Endothelial cell (in vitro differentiated cells): Measurements from ENCODE around the gene TMSB15C. TPM values are rescaled to one million over a fixed set of nuclear protein-coding genes. Genes with fewer than 3 reads are reported as not detected.
"Not testable (repeated sequence)": the region's sequence is repeated elsewhere in the genome, so short reads cannot be mapped to it uniquely, and the experiment has no call there.

ENCODE experiments used
- DNase-seq: peaks from one replicate; pipeline ENCODE4 v3.0.0; 2021; ENCODE audit warnings: low spot score
- H3K27ac Mint-ChIP-seq: one replicate; pipeline ENCODE4 v1.8.0; 2021; ENCODE audit warnings: mixed read lengths, inconsistent platforms; ENCODE audit not compliant: unreplicated experiment
- H3K27me3 Mint-ChIP-seq: one replicate; pipeline ENCODE4 v1.8.0; 2021; ENCODE audit warnings: mild to moderate bottlenecking, moderate library complexity, mixed read lengths, inconsistent platforms; ENCODE audit not compliant: unreplicated experiment
- H3K36me3 Mint-ChIP-seq: one replicate; pipeline ENCODE4 v1.8.0; 2021; ENCODE audit warnings: mild to moderate bottlenecking, low read depth, mixed read lengths, inconsistent platforms; ENCODE audit not compliant: unreplicated experiment
- H3K4me1 Mint-ChIP-seq: one replicate; pipeline ENCODE4 v1.8.0; 2021; ENCODE audit warnings: mild to moderate bottlenecking, mixed read lengths, inconsistent platforms; ENCODE audit not compliant: unreplicated experiment
- H3K4me3 Mint-ChIP-seq: one replicate; pipeline ENCODE4 v1.8.0; 2021; ENCODE audit warnings: mild to moderate bottlenecking, mixed read lengths, inconsistent platforms; ENCODE audit not compliant: unreplicated experiment
- H3K9me3 Mint-ChIP-seq: one replicate; pipeline ENCODE4 v1.8.0; 2021; ENCODE audit warnings: mixed read lengths, inconsistent platforms; ENCODE audit not compliant: unreplicated experiment
- total RNA-seq: library from RNA; stranded (reverse); fragmentation: NEBNext Ultra II Directional; extraction: Animal tissue kit (Norgen Biotek cat#: 25700); gene quantifications from one replicate; pipeline ENCODE4 v1.2.1, GENCODE V29; 2021; ENCODE audit not compliant: unreplicated experiment
- TF ChIP-seq, protein P1 (sequence below): fragments of 200-600 bp; sonication (generic); IDR thresholded peaks from one replicate; pipeline ENCODE4 v1.5.0; 2021; ENCODE audit warnings: antibody characterized with exemption; ENCODE audit not compliant: unreplicated experiment

Gene TMSB15C
- total RNA-seq, 1 donor from 2014 or later = 8.6 TPM

DNA sequence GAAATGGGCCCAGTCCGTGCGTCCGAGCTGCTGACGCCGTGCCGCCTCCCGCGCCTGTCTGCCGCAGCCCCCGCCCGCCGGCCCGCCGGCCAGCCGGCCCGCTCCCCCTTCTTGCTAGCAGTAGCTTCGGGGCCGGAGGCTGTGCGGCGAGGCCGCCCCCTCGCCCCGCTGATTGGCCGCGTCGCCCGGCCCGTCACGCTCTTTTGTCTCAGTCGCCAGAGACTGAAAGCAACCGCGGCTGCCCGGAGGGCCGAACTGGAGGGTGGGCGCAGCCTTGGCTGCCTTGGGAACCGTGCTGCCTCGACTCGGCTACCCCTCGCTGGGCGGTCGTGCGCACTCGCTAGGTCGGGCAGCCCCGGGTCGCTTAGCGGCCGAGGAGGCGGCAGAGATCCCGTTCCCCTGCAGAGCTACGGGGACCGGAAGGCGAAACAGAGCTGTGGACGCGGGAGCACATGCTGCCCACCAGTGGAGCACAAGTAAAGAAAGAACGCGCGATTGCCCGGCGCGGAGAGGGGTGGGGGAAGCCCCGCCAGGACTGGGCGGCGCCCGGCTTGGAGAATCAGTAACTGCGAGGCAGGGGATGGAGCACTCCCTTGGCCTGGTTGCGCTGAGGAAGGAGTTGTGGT, 36.4 kb upstream of the TMSB15C start, which contains the start of gene ZCCHC18:
ZCCHC18 (plus strand) TSS at position 198 of the 626 bp plus-strand sequence. CDS start 1,589 bp downstream, outside the sequence.
- Mint-ChIP-seq H3K4me1 (peaks cover 5% of the 10 kb centered on the region), H3K36me3 (no peaks in the 10 kb centered on the region), H3K27me3 (no peaks in the 10 kb centered on the region), H3K9me3 (no peaks in the 10 kb centered on the region), H3K27ac (peak within 1 kb of the TSS; percentile 57), H3K4me3 (peak within 1 kb of the TSS; percentile 91)
- DNase-seq = peak; percentile 66
- TF ChIP-seq, protein P1, sequence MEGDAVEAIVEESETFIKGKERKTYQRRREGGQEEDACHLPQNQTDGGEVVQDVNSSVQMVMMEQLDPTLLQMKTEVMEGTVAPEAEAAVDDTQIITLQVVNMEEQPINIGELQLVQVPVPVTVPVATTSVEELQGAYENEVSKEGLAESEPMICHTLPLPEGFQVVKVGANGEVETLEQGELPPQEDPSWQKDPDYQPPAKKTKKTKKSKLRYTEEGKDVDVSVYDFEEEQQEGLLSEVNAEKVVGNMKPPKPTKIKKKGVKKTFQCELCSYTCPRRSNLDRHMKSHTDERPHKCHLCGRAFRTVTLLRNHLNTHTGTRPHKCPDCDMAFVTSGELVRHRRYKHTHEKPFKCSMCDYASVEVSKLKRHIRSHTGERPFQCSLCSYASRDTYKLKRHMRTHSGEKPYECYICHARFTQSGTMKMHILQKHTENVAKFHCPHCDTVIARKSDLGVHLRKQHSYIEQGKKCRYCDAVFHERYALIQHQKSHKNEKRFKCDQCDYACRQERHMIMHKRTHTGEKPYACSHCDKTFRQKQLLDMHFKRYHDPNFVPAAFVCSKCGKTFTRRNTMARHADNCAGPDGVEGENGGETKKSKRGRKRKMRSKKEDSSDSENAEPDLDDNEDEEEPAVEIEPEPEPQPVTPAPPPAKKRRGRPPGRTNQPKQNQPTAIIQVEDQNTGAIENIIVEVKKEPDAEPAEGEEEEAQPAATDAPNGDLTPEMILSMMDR = no peak

DNA sequence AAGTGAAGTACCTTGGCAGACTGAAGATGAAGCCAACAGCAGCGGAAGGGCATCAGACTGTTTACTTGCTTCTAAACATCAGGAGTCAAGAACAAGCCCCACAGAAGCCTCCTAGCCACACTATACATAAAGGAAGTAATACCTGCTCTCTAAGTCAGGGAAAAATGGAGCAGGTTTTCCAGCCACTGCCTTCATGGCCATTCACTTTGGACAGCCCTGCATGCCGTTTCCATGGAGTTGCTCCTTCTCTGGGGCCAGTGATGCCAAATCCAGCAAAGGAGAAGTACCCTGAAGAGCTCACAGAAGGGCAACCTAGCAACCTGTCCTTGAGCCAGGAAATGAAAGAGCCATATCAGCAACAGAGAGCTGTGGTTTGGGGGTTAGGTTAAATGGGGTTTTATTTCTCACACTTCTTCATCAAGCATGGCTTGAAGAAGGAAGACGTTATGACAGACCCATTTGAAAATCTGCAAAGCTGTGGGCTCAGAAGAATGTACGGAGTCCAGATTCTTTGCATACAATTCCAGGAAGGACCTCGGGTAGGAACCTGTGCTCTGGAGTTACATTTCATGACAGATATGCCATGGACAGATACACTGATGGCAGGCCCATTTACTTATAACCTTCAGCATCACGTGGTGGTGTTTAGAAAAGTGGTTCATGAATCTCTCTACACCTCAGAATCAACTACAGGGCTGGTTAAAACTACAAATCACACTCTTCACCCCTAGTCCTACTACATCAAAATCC, 34.6 kb upstream of the TMSB15C start:
- H3K9me3 Mint-ChIP-seq, H3K4me1 Mint-ChIP-seq, H3K4me3 Mint-ChIP-seq, H3K27me3 Mint-ChIP-seq, H3K36me3 Mint-ChIP-seq, H3K27ac Mint-ChIP-seq, DNase-seq: not testable (repeated sequence)

DNA sequence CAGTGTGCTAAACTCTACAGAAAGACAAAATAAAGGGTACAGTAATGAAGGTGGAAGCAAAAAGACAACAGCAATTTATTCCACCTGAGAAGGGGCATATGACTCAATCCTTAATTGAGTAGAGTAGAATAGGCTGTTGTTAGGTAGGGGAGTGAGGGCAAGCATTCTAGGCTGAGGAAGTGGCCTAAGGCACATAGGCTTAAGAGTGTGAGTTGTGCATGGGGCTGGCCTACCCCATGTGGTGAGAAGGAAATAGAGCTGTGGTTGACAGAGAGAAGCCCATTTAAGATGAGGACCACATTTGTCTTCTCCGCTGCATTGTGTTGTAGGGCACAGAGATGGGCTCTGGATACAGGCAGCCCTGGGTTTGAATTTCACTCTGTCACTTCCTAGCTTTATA, 32.9 kb upstream of the TMSB15C start:
- no peaks in the 10 kb centered on the region for H3K9me3 Mint-ChIP-seq
- peaks cover 5% of the 10 kb centered on the region for H3K4me1 Mint-ChIP-seq
- DNase-seq = no peak
- H3K4me3 Mint-ChIP-seq = no peak overlapping the region
- TF ChIP-seq, protein P1 = no peak
- no peak overlapping the region for H3K27ac Mint-ChIP-seq
- H3K27me3 Mint-ChIP-seq = peaks cover 2% of the 10 kb centered on the region
- no peaks in the 10 kb centered on the region for H3K36me3 Mint-ChIP-seq

DNA sequence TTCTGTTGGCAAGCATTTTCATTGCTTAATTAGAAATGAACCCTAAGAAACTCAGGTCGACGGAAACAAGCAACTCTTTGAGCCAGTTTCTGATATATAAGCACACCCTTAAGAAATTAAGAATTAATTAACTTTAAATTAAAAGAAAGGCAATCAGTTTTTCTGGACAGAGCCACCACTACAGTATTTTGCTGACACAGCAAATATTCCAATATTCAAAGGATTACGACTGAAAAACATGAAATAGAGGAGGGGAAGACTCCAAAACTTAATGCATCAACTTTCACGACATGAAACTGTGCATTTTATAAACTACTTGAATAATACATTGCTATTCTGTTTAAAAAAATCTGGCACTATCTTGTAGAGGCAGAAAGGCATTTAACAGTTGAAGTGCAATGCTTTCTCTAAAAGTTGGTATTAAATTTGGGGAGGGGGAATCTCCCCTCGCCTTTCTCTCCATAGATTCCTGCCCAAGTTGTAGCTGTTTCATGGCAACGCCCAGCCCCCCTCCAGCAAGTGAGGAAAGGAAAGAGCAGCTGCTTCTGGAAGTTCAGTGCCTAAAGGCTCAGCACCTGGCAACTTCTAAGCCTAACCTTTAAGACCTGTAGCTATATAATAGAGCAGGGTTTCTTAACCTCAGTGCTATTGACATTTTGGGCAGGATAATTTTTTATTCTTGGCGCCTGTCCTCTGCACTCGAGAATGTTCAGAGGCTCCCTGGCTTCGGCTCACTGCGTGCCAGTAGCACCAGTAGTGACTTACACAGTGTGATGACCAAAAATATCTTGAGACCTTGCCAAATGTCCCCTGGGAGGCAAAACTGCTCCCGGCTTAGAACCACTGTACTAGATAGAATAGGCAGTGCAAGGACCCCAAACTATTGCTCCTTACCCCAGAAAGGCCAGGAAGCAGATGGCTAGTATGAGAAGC, 29.6 kb upstream of the TMSB15C start:
- no peaks in the 10 kb centered on the region for H3K9me3 Mint-ChIP-seq

DNA sequence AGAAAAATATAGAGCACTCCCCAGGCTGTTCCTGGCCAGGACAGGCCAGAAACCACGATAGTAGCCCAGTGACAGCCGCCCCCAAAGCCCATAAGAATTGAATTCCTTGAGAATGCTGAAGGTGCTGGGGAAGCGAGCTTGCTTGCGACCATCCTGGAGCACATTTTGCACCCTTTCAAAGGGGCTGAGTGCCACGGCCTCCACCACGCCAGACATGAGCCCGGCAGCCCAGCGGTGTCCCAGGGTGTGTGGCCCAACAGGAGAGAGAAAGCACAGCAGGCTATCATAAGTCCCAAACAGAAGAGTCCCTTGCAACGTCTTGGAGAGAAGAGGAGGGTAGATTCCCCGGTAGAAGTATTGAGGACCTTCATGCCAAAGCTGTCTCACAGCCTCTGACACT, 28.6 kb upstream of the TMSB15C start:
- Mint-ChIP-seq H3K4me3 (no peak overlapping the region), H3K27ac (no peak overlapping the region), H3K4me1 (no peaks in the 10 kb centered on the region), H3K9me3 (no peaks in the 10 kb centered on the region), H3K36me3 (no peaks in the 10 kb centered on the region), H3K27me3 (peaks cover 2% of the 10 kb centered on the region)
- no peak for DNase-seq
- TF ChIP-seq, protein P1 = no peak

More for the DNA sequence above, 29.6 kb upstream of the TMSB15C start:
- Mint-ChIP-seq H3K36me3 (no peaks in the 10 kb centered on the region), H3K4me3 (no peak overlapping the region), H3K27me3 (peaks cover 2% of the 10 kb centered on the region), H3K27ac (no peak overlapping the region), H3K4me1 (peaks cover 5% of the 10 kb centered on the region)
- TF ChIP-seq, protein P1 = no peak
- no peak for DNase-seq
